IPS-NIHi7 (cell line): ENCODE data around the gene TMC8.
"Not testable (repeated sequence)": the region's sequence is repeated elsewhere in the genome, so short reads cannot be mapped to it uniquely, and the experiment has no call there.

ENCODE experiments used
- DNase-seq: peaks from one replicate; pipeline ENCODE4 v3.0.0; 2012; ENCODE audit warnings: mixed read lengths; ENCODE audit errors: extremely low spot score

The TMC8 gene

DNA sequence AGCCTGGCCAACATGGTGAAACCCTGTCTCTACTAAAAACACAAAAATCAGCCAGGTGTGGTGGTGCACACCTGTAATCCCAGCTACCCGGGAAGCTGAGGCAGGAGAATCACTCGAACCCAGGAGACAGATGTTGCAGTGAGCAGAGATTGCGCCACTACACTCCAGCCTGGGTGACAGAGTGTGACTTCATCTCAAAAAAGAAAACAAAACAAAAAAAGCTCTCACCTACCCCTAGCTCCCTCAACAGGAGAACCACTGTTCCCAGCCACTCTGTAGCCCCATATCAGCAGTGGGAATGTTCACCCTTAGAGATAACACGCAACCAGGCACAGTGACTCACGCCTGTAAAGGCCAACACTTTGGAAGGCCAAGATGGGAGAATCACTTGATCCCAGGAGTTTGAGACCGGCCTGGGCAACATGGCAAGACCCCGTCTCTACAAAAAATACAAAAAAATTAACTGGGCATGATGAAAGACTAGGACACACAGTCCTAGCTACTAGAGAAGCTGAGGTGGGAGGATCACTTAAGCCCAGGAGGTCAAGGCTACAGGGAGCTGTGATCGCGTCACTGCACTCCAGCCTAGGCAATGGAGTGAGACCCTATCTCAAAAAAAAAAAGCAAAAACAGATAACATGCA lies 5.4 kb downstream of the TMC8 start:
- DNase-seq, result no peak

DNA sequence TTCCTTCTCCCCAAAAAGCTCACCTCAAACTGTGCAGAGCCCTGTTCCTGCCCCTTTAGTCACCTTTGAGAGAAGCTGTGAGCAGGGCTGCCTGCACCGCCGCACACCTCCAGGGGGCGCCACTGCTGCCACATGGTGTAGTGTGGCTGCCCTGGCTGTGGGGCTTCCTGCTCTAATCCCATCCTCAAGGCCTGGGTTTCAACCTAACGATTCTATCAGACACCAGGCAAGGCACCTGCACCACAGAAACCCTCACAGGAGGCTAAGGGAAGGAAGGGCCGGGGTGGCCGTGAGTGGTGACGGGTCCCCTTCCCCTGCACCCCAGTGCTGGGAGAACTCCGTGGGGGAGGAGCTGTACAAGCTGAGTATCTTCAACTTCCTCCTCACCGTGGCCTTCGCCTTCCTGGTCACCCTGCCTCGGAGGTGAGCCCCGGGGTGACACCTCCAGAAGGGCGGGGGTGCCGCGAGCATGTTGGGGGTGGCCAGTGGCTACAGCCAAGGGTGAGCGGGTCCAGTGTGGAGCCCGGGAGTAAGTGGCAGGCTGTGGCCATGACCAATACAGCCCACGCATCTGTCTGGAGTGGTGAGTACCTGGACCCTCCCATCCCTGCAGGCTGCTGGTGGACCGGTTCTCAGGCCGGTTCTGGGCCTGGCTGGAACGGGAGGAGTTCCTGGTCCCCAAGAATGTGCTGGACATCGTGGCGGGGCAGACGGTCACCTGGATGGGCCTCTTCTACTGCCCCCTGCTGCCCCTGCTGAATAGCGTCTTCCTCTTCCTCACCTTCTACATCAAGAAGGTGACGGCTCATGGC lies 7.0 kb downstream of the TMC8 start:
- DNase-seq, result peak; percentile 30

DNA sequence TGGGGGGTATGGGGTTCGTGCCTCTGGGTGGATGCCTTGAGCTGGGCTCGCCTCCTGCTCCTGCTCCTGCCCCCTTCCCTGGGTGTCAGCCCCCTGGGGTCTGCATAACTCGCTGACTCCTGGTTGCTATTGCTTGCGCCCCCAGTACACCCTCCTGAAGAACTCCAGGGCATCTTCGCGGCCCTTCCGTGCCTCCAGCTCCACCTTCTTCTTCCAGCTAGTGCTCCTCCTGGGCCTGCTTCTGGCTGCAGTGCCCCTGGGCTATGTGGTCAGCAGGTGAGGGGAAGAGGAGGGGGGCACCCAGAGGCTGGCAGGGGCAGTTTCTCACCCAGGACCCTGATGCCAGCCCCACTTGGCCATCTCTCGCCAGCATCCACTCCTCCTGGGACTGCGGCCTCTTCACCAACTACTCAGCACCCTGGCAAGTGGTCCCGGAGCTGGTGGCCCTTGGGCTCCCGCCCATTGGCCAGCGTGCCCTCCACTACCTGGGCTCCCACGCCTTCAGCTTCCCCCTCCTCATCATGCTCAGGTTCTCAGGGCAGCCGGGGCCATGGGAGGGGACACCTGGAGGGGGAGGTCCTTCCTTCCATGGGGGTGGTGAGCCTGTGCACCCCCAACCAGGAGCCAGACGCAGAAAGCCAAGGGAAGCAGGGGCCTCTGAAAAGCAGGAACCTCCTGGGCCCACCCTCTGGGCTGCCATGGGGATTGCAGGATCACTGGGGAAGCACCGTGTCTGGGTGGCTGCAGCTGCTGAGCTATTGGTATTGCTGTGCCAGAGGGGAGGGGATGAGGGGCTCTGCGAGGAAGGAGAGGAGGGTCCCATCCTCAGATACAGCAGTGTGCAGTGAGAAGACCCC lies 7.9 kb downstream of the TMC8 start:
- DNase-seq, result no peak

DNA sequence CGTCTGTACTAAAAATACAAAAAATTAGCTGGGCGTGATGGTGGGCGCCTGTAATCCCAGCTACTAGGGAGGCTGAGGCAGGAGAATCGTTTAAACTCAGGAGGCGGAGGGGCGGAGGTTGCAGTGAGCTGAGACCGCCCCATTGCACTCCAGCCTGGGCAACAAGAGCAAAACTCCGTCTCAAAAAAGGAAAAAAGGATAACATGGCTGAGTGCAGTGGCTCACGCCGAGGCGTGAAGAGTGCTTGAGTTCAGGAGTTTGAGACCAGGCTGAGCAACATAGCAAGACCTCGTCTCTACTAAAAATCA lies 9.2 kb downstream of the TMC8 start:
- not testable (repeated sequence) for DNase-seq

DNA sequence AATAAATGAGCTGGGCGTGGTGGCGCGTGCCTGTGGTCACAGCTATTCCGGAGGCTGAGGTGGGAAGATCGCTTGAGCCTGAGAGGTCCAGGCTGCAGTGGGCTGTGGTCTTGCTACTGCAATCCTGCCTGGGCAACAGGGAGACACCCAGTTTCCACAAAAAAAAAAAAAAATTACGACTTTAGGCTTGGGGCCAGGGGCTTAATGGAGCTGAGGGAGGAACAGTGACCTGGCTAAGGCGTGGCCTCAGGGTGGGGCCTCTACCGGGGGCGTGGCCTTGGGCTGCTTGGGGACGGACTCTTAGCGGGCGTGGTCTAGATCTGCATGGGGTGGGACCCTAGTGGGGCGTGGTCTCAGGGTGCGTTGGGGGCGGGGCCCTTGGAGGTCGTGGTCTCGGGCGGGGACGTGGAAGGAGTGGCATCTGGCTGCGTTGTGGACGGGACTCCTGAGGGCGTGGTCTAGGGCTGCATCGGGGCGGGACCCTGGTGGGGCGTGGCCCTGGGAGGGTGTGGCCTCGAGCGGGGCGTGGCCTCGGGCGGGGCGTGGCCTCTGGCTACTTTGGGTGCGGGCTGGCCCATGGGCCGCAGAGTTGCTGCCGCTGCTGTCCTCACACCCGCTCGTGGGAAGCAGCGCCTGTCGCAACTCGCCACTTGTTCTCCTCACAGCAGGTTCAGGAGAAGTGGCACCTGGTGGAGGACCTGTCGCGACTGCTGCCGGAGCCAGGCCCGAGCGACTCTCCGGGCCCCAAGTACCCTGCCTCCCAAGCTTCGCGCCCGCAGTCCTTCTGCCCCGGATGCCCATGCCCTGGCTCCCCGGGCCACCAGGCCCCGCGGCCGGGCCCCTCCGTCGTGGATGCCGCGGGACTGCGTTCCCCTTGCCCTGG lies 9.8 kb downstream of the TMC8 start:
- DNase-seq, result peak; percentile 97

DNA sequence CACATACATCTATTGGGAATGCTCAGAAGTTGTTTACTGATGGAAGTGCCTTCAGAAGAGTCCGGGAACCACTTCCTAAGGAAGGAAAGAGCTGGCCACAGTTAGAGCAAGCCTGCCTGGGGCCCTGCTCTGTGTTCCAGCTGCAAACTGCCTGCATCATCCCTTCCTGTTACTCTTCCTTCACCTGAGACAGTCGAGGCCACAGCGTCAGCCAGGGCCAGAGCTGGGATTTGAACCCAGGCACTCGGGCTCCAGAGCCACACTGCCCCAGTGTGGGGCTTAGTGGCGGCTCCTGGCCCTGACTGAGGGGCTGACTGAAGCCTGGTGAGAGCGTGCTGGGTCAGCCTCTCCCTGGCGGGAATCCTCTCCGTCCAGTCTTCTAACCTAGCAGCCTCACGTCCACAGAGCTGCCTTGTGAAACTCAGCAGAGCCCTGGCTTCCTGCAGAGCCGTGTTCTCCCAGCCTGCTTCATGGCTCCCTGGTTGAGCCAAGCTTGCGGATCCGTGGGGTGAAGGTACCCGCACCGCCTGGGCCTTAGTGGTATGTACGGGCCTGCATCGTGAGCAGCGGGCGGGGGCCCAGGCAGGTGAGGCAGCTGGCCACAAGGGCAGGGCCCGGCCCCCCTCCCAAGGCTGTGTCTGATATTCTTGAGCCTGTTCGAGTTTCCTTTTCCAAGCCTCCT lies 11.0 kb downstream of the TMC8 start:
- no peak for DNase-seq

DNA sequence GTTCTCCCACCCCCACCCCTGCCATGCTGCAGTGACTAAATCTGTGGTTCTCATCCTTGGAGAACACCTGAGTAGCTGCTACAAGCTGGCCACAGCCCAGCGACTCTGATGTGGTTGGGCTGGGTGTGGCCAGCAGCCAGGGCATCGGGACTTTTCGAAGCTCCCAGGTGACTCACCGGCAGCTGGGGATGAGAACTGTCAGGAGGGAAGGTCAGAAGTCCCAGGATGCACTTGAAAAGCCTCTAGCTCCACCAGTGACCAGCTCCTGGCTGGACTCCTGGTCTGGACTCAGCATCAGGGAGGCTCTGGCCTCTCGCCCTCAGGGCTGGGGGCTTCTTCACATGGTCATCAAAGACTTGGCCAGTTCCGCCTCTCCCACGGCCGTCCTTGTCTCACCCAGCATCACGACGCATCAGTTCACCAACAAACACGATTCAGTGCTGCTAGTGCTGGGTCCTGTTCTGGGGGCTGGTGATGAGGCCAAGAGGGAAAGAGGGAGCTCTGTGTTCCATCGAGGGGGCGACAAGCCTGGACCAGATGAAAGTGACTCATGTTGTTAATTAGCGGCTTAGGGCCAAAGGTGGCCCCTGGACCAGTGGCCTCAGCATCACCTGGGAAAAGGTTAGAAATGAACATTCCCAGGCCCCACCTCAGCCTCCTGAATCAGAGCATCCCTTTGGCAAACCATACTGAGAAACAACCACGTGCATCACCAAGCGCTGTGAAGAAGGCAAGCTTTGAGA lies 11.7 kb downstream of the TMC8 start:
- no peak for DNase-seq

DNA sequence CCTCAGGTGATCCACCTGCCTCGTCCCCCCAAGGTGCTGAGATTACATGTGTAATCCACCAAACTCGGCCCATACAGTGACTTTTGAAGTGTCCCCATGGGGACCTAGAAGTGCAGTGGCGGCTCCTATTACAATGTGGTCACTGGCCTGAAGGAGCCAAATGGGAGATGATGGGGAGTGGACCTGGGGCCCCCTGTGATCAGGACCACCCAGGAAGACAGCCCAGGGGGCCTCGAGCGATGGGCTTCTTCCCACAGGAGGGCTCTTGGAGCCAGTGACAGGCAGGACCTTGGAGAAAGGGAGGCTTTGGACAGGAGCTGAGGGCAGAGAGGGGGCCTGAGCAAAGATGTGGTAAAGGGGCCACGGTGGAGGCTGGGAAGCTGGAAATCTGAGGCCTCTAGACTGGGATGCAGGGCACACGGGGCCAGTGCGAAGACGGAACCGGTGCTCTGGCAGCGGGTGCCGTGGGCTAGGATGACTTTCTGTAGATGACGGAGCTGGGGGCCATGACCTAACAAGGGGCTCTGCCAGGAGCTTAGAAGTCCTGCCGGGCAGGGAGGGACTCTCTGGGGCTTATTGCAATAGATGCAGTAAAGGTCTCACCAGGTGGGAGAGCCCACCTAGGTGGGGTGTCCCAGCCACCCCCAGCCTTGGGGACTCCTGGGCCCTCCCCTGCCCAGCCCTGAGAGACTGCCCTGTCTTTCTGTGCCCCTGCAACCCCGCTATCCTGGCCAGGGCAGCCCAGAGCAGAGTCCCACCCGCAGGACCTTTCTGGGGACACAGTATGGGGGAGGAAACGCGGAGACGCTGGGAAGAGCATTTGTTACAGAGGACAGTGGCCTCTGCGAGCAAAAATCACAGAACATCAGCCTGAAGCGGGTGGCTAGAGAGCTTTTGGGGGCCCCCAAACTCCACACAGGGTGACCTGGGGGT lies 12.9 kb downstream of the TMC8 start:
- DNase-seq, result no peak

DNA sequence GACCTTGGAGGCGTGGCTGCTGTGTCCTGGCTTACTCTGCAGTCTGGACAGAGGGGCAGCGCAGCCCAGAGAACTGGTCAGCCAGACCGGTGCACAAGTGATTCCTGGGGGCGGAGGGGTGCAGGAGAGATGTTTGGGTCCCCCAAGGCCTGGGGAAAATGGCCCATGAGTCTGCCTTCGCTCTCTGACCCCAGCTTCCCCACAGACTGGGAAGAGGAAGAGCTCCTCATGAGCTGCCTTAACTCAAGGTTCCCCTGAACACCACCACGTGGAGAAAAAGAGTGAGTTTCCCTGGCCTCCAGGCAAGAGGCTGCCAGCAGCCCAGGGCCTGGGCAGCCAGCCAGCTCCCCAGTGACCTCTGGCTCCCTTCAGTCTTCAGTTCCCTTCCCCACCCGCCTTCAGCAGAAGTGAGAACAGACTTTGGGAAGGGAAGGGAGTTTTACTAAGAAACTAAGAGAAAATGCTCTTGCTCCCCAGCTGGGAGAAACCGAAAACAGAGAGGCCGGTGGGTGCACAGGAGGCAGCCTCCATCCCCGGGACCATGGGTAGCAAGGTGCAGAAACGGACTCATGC lies 13.7 kb downstream of the TMC8 start:
- no peak for DNase-seq

DNA sequence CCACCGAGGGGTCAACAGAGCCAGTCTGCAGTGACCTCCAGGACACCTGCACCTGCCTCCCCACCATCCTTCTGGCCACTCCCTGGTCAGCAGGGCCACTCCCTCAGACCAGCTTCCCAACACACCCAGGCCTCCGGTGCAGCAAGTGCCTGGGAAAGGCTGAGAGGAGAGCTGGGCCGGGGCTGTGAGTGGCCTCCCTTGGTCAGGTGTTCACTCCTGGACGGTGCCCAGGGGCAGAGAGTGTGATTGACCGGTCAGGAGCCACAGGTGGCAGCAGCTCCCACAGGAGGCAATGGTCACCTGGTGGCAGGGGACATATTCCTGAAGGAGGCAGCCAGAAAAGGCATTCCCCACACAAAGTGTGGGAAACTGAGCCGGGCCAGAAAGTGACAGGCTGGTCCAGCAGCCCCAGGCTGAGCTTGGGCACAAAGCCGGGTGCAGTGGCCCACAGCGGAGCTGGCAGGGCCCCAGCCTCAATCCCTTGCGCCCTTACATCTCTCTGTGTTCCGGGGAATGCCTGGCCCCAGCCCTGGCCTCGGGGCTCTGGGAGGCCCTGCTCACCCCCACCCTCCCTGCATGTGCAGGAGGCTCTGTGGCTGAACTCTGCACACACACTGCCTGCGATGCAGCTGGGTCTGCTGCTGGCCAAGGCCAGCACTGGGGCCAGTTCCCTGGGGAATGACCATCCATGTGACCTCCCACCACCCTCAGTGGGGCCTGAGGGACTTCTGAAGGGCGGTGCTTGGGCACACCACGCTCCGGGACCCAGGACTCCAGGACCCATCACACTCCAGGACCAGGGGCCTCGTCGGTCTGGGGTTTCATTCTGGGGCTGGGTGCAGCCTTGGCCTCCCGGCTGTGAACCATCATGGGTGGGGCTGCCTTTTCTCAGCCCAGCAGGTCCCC lies 14.4 kb downstream of the TMC8 start:
- DNase-seq, result no peak

DNA sequence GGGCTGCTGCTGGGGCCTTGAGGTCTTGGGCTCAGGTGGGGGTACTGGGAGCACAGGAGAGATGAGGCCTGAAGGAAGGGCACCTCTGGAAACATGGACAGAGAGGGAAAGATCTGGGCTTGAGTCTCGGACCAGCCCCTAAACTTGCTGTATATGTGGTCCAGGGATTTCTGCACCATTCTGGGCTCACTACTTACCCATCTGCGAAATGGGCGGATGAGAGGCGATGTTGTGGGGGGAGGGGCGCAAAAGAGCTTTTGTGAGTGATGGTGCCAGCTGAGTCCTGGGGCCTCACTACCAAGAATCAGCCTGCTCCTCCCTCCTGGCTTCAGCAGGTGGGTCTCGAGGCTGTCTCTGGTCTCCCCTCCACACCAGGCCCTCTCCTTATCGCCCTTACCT lies 15.9 kb downstream of the TMC8 start:
- DNase-seq, result no peak

DNA sequence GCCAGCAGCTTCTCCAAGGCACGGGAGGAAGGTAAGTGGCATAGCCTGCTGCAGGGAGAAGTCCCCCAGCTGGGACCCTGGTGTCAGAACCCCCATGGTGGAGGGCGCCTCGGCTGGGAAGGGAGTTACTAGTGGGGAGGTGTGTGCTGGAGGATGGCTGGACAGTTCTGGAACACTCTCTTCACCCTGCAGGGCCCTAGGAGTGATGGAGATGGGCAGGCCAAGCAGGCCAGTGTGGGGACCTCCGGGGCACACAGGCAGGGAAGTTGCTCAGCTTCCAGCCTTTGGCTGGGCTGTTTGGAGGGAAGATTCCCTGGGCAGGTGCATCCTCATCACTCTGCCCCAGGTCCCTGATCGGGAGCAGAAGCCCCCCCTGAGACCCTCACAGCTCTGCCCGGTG lies 16.3 kb downstream of the TMC8 start:
- no peak for DNase-seq

DNA sequence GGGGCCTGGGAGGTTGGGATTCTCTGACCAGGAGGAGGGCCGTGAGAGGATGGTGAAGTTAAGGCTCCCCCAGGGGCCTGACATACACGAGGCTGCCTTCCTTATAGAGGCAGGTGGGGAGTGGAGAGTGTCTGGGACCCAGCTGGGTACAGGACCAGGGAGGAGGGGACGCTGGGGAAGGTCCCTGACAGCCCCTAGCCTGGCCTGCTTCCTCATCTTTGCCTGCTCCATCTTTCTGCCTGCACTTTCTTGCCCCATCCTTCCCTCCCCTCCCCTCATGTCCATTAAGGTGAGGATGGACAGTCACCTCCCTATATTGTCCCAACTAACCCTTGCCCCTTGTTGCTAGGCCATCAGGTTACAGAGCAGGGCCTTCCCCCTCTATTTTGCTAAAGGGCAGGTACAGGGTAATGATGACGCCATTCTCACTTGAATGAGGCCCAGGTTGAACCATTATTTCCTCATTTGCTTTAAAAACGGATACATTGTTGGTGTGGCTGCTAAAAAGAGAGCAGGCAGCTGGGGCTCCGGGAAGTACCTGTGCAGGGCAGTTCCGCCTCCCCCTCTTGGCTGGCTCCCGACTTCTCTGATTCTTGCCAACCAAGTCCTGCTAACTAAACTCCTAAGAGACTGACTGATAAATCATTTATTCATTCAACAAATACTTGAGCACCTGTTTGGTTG lies 16.9 kb downstream of the TMC8 start:
- no peak for DNase-seq

DNA sequence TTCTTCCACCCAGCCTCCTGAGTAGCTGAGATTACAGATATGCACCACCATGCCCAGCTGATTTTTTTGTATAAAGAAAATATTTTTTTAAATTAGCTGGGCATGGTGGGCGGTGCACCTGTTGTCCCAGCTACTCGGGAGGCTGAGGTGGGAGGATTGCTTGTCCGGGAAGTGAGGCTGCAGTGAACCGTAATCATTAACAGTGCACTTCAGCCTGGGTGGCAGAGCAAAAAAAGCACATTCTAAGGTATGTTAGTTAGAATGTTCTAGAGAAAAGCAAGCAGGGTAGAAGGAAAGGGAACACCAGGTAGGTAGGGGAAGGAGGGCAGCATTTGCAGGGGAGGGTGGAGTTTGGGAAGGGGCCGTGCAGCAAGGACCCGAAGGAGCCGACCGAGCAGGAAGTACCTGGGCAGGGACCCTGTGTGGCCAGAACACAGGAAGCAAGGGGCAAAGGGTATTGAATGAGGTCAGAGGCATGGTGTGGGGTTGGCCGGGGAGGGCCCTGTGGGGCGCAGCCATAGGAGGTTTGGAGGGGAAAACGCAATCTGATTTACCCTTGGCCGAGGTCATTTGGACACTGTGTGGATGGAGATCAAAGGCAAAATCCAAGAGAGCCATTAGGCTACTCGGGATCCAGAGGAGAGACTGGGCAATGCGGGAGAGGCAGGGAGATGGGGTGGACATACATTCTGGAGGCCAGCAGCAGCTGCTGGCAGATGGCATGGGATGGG lies 17.9 kb downstream of the TMC8 start:
- no peak for DNase-seq

DNA sequence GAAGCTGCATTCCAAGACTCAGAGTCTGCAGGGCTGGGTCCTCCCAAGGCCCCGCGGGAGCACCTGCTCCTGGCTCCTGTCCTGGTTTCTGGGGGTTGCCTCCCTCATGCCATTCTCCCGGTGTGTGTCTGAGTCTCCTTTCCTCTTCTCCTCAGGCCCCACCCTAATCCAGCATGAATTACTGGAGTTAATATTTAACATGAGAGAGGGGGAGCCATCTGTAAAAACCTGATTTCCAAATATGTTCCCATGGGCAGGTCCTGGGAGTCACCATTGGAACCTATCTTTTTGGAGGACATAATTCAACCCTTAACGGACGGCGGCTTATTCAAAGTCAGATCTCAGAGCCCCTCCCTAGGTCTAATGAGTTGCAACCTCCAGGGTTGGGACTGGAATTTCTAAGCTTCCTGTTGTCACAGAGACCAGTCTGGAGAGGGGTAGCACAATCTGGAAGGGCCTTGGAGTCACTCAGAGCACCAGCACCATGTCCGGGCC lies 21.0 kb downstream of the TMC8 start:
- DNase-seq, result no peak
